WTC11 (cell line): ENCODE data around the gene DPYSL5. TPM values are rescaled to one million over a fixed set of nuclear protein-coding genes. Genes with fewer than 3 reads are reported as not detected.

Experiments
- ATAC-seq: fragments of 200-7000 bp; cut with Tn5 transposase; 2 replicates; pipeline ENCODE4 v1.10.0; 2021; ENCODE audit warnings: mild to moderate bottlenecking, moderate library complexity
- CTCF ChIA-PET: fragments of 300-600 bp; sonication (Branson Sonifier 250); formaldehyde crosslinking; loops from one replicate; lab custom pipeline; 2021; ENCODE audit warnings: antibody characterized with exemption; lab: Charles Lee
- POLR2A ChIA-PET: fragments of 350-600 bp; sonication (Branson Sonifier 250); formaldehyde crosslinking; loops from one replicate; lab custom pipeline; 2021; ENCODE audit warnings: antibody characterized with exemption; lab: Charles Lee
- DNase-seq: peaks from one replicate; pipeline ENCODE4 v3.0.0; 2021; ENCODE audit warnings: low spot score
- H3K27ac Mint-ChIP-seq: 2 replicates; pipeline ENCODE4 v1.8.0; 2021; ENCODE audit warnings: mixed read lengths
- H3K27me3 Mint-ChIP-seq: 2 replicates; pipeline ENCODE4 v1.8.0; 2021; ENCODE audit warnings: low read depth, mild to moderate bottlenecking, moderate library complexity, mixed read lengths
- H3K36me3 Mint-ChIP-seq: 2 replicates; pipeline ENCODE4 v1.8.0; 2021; ENCODE audit warnings: mixed read lengths
- H3K4me1 Mint-ChIP-seq: 2 replicates; pipeline ENCODE4 v1.8.0; 2022; ENCODE audit warnings: mixed read lengths
- H3K4me3 Mint-ChIP-seq: 2 replicates; pipeline ENCODE4 v1.8.0; 2021; ENCODE audit warnings: mild to moderate bottlenecking, moderate library complexity, mixed read lengths
- H3K9me3 Mint-ChIP-seq: 2 replicates; pipeline ENCODE4 v1.8.0; 2021; ENCODE audit warnings: mixed read lengths
- CBFB ChIP-seq: sonication (generic); formaldehyde crosslinking; IDR thresholded peaks from 2 replicates; pipeline ENCODE4 v1.8.1; 2022; ENCODE audit warnings: mild to moderate bottlenecking, low read depth, missing genetic modification reagents
- JAZF1 ChIP-seq: fragments of 250-450 bp; sonication (Bioruptor Pico); IDR thresholded peaks from 2 replicates; pipeline ENCODE4 v1.9.0; 2021; ENCODE audit warnings: moderate library complexity, mild to moderate bottlenecking, inconsistent platforms
- MXD4 ChIP-seq: fragments of 250-450 bp; sonication (Bioruptor Pico); IDR thresholded peaks from 2 replicates; pipeline ENCODE4 v1.8.0; 2021; ENCODE audit warnings: mild to moderate bottlenecking, moderate library complexity, borderline replicate concordance
- MYBL2 ChIP-seq: sonication (generic); formaldehyde crosslinking; IDR thresholded peaks from 2 replicates; pipeline ENCODE4 v1.8.1; 2023; ENCODE audit warnings: mild to moderate bottlenecking, moderate library complexity, missing genetic modification reagents
- SOX15 ChIP-seq: fragments of 250-450 bp; sonication (Bioruptor Pico); IDR thresholded peaks from 2 replicates; pipeline ENCODE4 v1.9.0; 2021; ENCODE audit warnings: mild to moderate bottlenecking
- ZBTB21 ChIP-seq: sonication (generic); formaldehyde crosslinking; IDR thresholded peaks from 2 replicates; pipeline ENCODE4 v1.8.1; 2023; ENCODE audit warnings: mild to moderate bottlenecking, missing genetic modification reagents, borderline replicate concordance
- ZNF671 ChIP-seq: fragments of 250-450 bp; sonication (Bioruptor Pico); IDR thresholded peaks from 2 replicates; pipeline ENCODE4 v1.8.0; 2021; ENCODE audit warnings: mild to moderate bottlenecking
- total RNA-seq: library from RNA; stranded (reverse); gene quantifications from 3 replicates; pipeline ENCODE4 v1.2.3, GENCODE V29; 2021
- TF ChIP-seq, protein P1 (sequence below): fragments of 250-450 bp; sonication (Bioruptor Pico); conservative IDR thresholded peaks from 2 replicates; pipeline ENCODE4 v1.9.0; 2021; ENCODE audit warnings: mild to moderate bottlenecking
- TF ChIP-seq, protein P2 (sequence below): sonication (generic); formaldehyde crosslinking; IDR thresholded peaks from 2 replicates; pipeline ENCODE4 v1.8.0; 2022; ENCODE audit warnings: missing genetic modification reagents
- TF ChIP-seq, protein P3 (sequence below): fragments of 250-450 bp; sonication (Bioruptor Pico); IDR thresholded peaks from 2 replicates; pipeline ENCODE4 v1.9.0; 2021; ENCODE audit warnings: mild to moderate bottlenecking
- TF ChIP-seq, protein P4 (sequence below): sonication (generic); formaldehyde crosslinking; IDR thresholded peaks from 2 replicates; pipeline ENCODE4 v1.8.0; 2023; ENCODE audit warnings: mild to moderate bottlenecking, missing genetic modification reagents

DPYSL5 gene
- total RNA-seq, 1 experiment from 2014 or later: 12.1 TPM

DNA sequence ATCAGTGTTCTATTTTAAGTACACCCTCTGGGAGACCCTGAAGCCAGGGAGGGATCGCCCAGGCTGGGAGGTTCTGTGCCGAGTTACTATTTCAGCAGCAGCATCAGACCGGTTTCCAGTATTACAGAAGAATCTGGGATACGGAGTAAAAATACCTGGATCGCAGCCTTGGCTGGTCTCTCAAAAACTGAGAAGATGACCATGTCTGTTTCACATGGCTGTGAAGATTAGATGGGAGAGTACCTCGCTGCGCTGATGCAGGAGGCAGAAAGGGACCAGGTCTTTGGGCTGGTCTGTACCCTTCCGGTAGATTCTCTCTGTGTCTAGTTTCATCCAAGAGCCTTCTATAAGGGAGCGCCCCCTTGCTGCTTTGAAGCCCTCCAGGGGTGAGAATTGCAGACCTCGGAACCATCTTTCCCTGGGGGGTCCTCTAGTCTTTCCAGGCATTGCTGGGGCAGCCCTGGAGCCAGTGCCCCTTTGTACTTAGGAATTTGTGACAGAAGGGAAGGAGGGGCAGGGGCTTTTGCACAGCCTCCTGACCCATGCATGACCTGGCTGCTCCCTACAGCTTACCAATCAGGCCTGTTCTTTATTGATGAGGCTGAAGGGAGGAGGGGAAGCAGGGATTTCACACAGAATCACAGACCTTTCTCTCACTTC, 66.2 kb downstream of the DPYSL5 start:
- no peaks in the 10 kb centered on the region for H3K36me3 Mint-ChIP-seq
- H3K4me1 Mint-ChIP-seq: peaks cover 24% of the 10 kb centered on the region

More for the DNA sequence above, 66.2 kb downstream of the DPYSL5 start:
- Mint-ChIP-seq H3K27ac (no peak overlapping the region), H3K9me3 (no peaks in the 10 kb centered on the region), H3K4me3 (no peak overlapping the region), H3K27me3 (peaks cover 3% of the 10 kb centered on the region; the same call in 1 of the 2 replicates)
- ATAC-seq: peak; percentile 76
- ChIA-PET CTCF (interaction anchor here (1.0 to 1.9 kb wide), 4 partner anchors 9 to 102 kb away, joined by 3 to 7 read pairs (median 6); no protein-coding TSS in a partner anchor), POLR2A (no interaction called here)
- TF ChIP-seq MXD4 (CRISPR knock-in tag) (no peak), MYBL2 (CRISPR knock-in tag) (no peak), SOX15 (CRISPR knock-in tag) (no peak), JAZF1 (CRISPR knock-in tag) (no peak), ZNF671 (no peak), CBFB (CRISPR knock-in tag) (no peak), ZBTB21 (no peak)
- TF ChIP-seq, protein P1, sequence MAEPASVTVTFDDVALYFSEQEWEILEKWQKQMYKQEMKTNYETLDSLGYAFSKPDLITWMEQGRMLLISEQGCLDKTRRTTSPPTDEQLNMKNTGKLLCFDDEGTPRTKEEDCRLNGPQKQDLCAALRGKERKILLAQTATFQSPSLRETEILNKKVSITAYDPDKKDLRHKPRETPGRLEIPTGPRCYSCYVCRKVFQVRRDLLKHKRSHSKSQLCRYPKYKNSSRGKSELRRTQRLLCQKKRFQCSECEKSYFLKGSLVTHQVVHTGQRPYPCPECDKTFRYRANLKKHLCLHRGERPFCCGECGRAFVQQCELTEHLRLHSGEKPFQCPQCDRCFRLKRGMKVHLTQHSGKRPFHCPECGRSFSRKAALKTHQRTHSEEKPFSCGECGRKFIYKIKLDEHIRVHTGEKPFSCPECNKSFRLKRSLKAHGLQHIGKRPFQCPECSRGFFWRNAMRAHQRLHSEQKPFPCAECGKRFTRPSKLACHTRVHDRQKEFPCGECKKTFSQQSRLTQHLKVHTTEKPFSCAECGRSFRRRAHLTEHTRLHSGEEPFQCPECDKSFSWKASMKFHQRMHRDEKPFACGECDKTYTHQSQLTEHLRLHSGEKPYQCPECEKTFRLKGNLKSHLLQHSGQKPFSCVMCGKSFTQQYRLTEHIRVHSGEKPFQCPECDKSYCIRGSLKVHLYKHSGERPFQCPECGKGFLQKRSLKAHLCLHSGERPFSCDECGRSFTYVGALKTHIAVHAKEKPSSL: no peak
- TF ChIP-seq, protein P2, sequence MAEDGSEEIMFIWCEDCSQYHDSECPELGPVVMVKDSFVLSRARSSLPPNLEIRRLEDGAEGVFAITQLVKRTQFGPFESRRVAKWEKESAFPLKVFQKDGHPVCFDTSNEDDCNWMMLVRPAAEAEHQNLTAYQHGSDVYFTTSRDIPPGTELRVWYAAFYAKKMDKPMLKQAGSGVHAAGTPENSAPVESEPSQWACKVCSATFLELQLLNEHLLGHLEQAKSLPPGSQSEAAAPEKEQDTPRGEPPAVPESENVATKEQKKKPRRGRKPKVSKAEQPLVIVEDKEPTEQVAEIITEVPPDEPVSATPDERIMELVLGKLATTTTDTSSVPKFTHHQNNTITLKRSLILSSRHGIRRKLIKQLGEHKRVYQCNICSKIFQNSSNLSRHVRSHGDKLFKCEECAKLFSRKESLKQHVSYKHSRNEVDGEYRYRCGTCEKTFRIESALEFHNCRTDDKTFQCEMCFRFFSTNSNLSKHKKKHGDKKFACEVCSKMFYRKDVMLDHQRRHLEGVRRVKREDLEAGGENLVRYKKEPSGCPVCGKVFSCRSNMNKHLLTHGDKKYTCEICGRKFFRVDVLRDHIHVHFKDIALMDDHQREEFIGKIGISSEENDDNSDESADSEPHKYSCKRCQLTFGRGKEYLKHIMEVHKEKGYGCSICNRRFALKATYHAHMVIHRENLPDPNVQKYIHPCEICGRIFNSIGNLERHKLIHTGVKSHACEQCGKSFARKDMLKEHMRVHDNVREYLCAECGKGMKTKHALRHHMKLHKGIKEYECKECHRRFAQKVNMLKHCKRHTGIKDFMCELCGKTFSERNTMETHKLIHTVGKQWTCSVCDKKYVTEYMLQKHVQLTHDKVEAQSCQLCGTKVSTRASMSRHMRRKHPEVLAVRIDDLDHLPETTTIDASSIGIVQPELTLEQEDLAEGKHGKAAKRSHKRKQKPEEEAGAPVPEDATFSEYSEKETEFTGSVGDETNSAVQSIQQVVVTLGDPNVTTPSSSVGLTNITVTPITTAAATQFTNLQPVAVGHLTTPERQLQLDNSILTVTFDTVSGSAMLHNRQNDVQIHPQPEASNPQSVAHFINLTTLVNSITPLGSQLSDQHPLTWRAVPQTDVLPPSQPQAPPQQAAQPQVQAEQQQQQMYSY (CRISPR knock-in tag): no peak
- TF ChIP-seq, protein P3, sequence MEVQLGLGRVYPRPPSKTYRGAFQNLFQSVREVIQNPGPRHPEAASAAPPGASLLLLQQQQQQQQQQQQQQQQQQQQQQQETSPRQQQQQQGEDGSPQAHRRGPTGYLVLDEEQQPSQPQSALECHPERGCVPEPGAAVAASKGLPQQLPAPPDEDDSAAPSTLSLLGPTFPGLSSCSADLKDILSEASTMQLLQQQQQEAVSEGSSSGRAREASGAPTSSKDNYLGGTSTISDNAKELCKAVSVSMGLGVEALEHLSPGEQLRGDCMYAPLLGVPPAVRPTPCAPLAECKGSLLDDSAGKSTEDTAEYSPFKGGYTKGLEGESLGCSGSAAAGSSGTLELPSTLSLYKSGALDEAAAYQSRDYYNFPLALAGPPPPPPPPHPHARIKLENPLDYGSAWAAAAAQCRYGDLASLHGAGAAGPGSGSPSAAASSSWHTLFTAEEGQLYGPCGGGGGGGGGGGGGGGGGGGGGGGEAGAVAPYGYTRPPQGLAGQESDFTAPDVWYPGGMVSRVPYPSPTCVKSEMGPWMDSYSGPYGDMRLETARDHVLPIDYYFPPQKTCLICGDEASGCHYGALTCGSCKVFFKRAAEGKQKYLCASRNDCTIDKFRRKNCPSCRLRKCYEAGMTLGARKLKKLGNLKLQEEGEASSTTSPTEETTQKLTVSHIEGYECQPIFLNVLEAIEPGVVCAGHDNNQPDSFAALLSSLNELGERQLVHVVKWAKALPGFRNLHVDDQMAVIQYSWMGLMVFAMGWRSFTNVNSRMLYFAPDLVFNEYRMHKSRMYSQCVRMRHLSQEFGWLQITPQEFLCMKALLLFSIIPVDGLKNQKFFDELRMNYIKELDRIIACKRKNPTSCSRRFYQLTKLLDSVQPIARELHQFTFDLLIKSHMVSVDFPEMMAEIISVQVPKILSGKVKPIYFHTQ (CRISPR knock-in tag): no peak
- TF ChIP-seq, protein P4, sequence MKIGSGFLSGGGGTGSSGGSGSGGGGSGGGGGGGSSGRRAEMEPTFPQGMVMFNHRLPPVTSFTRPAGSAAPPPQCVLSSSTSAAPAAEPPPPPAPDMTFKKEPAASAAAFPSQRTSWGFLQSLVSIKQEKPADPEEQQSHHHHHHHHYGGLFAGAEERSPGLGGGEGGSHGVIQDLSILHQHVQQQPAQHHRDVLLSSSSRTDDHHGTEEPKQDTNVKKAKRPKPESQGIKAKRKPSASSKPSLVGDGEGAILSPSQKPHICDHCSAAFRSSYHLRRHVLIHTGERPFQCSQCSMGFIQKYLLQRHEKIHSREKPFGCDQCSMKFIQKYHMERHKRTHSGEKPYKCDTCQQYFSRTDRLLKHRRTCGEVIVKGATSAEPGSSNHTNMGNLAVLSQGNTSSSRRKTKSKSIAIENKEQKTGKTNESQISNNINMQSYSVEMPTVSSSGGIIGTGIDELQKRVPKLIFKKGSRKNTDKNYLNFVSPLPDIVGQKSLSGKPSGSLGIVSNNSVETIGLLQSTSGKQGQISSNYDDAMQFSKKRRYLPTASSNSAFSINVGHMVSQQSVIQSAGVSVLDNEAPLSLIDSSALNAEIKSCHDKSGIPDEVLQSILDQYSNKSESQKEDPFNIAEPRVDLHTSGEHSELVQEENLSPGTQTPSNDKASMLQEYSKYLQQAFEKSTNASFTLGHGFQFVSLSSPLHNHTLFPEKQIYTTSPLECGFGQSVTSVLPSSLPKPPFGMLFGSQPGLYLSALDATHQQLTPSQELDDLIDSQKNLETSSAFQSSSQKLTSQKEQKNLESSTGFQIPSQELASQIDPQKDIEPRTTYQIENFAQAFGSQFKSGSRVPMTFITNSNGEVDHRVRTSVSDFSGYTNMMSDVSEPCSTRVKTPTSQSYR: no peak
- DNase-seq: peak; percentile 35
